GM12891 (cell line): Measurements from ENCODE around the gene KRT4.

Source experiments
- DNase-seq: peaks from one replicate; pipeline ENCODE4 v3.0.0; 2011; ENCODE audit warnings: low spot score; ENCODE audit not compliant: insufficient read length
- FAIRE-seq: peaks from 2 replicates; lab custom pipeline; 2011; peaks lifted over from hg19 to GRCh38; lab: Jason Lieb, UNC
- PAX5 ChIP-seq: IDR thresholded peaks from 2 replicates; pipeline ENCODE4 v1.6.1; 2011; ENCODE audit warnings: low read length, moderate library complexity, mild to moderate bottlenecking; ENCODE audit not compliant: insufficient read depth, severe bottlenecking
- POLR2A ChIP-seq: IDR thresholded peaks from 2 replicates; pipeline ENCODE4 v1.6.1; 2011; ENCODE audit warnings: low read depth, low read length, control low read depth
- POLR2AphosphoS5 ChIP-seq: IDR thresholded peaks from 2 replicates; pipeline ENCODE4 v1.6.1; 2011; ENCODE audit warnings: low read depth, low read length, control low read depth
- POU2F2 ChIP-seq: IDR thresholded peaks from 2 replicates; pipeline ENCODE4 v1.6.1; 2011; ENCODE audit warnings: low read depth, mild to moderate bottlenecking, control low read depth, low read length, moderate library complexity
- SPI1 ChIP-seq: IDR thresholded peaks from 2 replicates; pipeline ENCODE4 v1.6.1; 2011; ENCODE audit warnings: low read depth, low read length, control low read depth
- TAF1 ChIP-seq: IDR thresholded peaks from 2 replicates; pipeline ENCODE4 v1.6.1; 2011; ENCODE audit warnings: low read depth, low read length, control low read depth

The KRT4 gene

GRCh38 chr12:52808573-52809160, 5.2 kb downstream of the KRT4 start:
- no peak for FAIRE-seq
- DNase-seq = no peak
- TF ChIP-seq SPI1 = no peak
- TF ChIP-seq POLR2A = no peak
- no peak for TF ChIP-seq POLR2AphosphoS5

DNA sequence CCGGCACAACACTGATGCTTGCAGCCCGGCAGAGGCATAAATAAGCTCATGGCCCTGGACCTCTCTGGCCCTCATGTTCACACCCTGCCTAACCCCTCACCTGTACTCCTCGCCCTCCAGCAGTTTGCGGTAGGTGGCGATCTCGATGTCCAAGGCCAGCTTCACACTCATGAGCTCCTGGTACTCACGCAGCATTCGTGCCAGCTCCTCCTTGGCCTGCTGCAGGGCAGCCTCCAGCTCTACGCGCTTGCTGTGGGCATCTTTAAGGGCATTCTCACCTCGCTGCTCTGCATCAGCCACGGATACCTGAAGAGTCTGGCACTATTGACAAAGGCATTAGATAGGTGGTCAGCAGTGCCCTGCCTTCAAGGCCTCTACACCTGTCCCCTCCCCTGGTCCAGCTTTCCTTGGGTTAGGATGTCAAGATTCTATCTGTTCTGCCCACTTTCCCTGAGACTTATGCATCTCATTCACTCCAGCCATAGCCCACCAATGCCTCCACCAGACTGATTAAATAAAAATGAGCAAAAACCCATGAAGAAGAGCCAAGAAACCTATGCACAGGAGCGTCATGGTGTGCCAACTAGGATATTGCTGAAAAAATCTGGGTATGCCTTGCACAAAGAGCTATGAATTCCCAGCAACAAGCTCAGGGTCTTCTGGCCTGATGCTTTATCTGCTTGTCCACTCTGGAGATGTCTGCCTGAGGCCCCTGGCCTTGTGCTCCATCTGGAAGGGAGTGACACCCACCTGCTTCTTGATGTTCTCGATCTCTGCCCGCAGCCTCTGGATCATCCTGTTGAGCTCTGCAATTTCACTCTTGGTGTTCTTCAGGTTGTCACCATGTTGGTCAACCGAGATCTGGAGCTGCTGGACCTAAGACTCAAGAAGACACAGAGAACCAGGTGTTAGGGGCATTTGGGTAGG, 6.1 kb downstream of the KRT4 start:
- no peak for TF ChIP-seq SPI1
- DNase-seq (no peak), FAIRE-seq (no peak)

- FAIRE-seq = no peak
- TF ChIP-seq TAF1 (no peak), POU2F2 (no peak)
- DNase-seq = no peak
Measured at GRCh38 chr12:52806821-52807543, 6.9 kb downstream of the KRT4 start.

- FAIRE-seq = no peak
Measured at GRCh38 chr12:52806169-52806811, 7.6 kb downstream of the KRT4 start.

GRCh38 chr12:52805739-52806138, 8.2 kb downstream of the KRT4 start:
- no peak for DNase-seq
- FAIRE-seq = no peak
- TF ChIP-seq POLR2A = no peak
- no peak for TF ChIP-seq POLR2AphosphoS5
- TF ChIP-seq SPI1 = no peak
- no peak for TF ChIP-seq TAF1
- no peak for TF ChIP-seq POU2F2
- TF ChIP-seq PAX5 = no peak

More at GRCh38 chr12:52806169-52806811, 7.6 kb downstream of the KRT4 start:
- TF ChIP-seq SPI1 = no peak
- no peak for TF ChIP-seq POU2F2
- TF ChIP-seq PAX5 = no peak
- TF ChIP-seq TAF1 = no peak
- TF ChIP-seq POLR2A = no peak
- TF ChIP-seq POLR2AphosphoS5 = no peak
- DNase-seq = no peak

GRCh38 chr12:52805000-52805399, 8.9 kb downstream of the KRT4 start:
- no peak for FAIRE-seq
- TF ChIP-seq POLR2AphosphoS5 = no peak
- no peak for TF ChIP-seq SPI1
- TF ChIP-seq POLR2A = no peak
- TF ChIP-seq POU2F2 = no peak
- no peak for TF ChIP-seq PAX5
- TF ChIP-seq TAF1 = no peak
- DNase-seq = no peak

DNA sequence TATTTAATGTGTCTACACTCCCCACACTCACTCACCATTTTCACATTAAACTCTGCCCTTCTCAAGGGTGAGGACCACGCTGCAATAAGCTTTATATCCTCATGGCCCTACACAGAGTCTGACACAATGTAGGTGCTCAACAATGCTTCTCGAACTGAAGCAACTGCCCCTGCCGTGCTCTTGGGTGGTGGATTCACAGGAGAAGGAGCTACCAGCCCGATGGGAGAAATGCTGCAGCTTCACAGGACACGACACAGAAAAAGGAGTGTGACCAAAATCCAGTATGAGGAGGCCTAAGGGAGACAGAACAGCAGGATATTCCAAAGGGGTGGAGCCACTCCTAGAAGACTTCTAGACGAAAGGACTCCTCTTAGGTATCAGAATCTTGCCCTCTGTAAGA, 11.5 kb downstream of the KRT4 start:
- FAIRE-seq (no peak), DNase-seq (no peak)
- no peak for TF ChIP-seq POU2F2
- no peak for TF ChIP-seq POLR2AphosphoS5
- no peak for TF ChIP-seq SPI1
- TF ChIP-seq TAF1 = no peak
- TF ChIP-seq POLR2A = no peak
- no peak for TF ChIP-seq PAX5

DNA sequence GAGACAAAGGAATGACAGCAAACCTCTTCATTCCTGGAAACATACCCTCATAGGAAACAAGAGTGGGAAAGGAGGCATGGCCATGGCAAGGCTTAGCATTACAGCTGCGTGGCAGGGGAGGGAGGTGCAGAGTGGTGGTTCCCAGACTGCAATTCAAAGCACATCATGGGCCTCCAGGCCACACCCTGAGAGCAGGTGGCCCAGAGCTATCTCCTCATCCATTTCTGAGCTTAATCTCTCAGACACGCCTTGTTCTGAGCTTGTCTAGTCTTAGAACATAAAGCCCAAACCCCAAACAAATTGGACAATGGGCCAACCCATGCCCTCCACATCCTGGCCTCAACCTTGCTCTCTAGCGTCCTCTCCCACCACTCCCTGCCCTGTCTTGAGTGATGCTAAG, 12.1 kb downstream of the KRT4 start:
- FAIRE-seq (no peak), DNase-seq (no peak)
- TF ChIP-seq POLR2A (no peak), PAX5 (no peak), SPI1 (no peak), POLR2AphosphoS5 (no peak), POU2F2 (no peak), TAF1 (no peak)

DNA sequence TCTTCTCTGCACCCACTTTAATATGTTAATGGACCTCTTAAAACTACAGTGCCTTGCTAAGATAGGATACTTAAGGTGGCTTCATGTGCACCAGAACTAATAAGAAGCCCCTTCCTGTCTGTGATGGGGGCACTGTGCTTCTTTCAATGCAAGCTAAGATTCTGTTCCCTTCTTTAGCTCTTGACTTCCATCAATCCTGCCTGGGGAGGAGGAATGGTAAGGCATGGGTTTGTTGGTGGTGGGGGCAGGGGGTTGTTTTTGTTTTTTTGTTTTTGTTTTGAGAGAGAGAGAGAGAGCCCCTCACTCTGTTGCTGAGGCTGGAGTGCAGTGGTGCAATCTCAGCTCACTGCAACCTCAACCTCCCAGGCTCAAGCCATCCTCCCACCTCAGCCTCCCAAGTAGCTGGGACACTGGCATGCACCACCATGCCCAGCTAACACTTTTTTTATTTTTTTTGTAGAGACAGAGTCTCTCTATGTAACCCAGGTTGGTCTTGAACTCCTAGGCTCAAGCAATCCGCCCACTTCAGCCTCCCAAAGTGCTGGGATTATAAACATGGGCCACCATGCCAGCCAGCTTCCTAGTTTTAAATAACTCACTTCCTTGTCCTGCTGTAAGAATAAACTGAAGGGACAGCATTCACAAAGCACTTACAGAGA, 13.5 kb downstream of the KRT4 start:
- TF ChIP-seq PAX5 (no peak), SPI1 (no peak), TAF1 (no peak), POLR2A (no peak), POU2F2 (no peak), POLR2AphosphoS5 (no peak)
- DNase-seq (no peak), FAIRE-seq (no peak)
